Ectodermal cell (in vitro differentiated cells): ENCODE data around the gene SMAD3.

Experiments
- H3K27ac ChIP-seq: 2 replicates; pipeline ENCODE4 v1.7.0; 2013; ENCODE audit warnings: mild to moderate bottlenecking, low read depth, low read length; ENCODE audit not compliant: insufficient read depth, poor library complexity, severe bottlenecking
- H3K27me3 ChIP-seq: 2 replicates; pipeline ENCODE4 v1.7.0; 2013; ENCODE audit warnings: mild to moderate bottlenecking, low read length; ENCODE audit not compliant: insufficient read depth, control insufficient read depth, poor library complexity, severe bottlenecking
- H3K36me3 ChIP-seq: one replicate; pipeline ENCODE4 v1.7.0; 2013; ENCODE audit warnings: low read length; ENCODE audit not compliant: control insufficient read depth, insufficient read depth
- H3K4me1 ChIP-seq: one replicate; pipeline ENCODE4 v1.7.0; 2013; ENCODE audit warnings: low read length; ENCODE audit not compliant: control insufficient read depth, insufficient read depth
- H3K4me3 ChIP-seq: 2 replicates; pipeline ENCODE4 v1.7.0; 2013; ENCODE audit warnings: low read depth, low read length, control low read depth; ENCODE audit not compliant: insufficient read depth
- H3K9me3 ChIP-seq: 2 replicates; pipeline ENCODE4 v1.7.0; 2013; ENCODE audit warnings: mild to moderate bottlenecking, low read length, moderate library complexity; ENCODE audit not compliant: control insufficient read depth
- WGBS, 2 experiments: methylation state at CpG; one replicate each; pipeline ENCODE4 v1.1.7; 2013; ENCODE audit warnings: missing lambda C conversion rate in 2 of 2; 5-methylcytosine and 5-hydroxymethylcytosine counted together

Gene SMAD3

GRCh38 chr15:67212684-67213367, 147.4 kb downstream of the SMAD3 start:
- no peaks in the 10 kb centered on the region for H3K4me1 ChIP-seq
- H3K36me3 ChIP-seq = no peaks in the 10 kb centered on the region
- H3K9me3 ChIP-seq = no peaks in the 10 kb centered on the region
- WGBS, 2 experiments = 97 to 98% methylated on average over 3 to 4 of the region's 4 CpGs
- no peak overlapping the region for H3K27ac ChIP-seq
- no peak overlapping the region for H3K4me3 ChIP-seq
- H3K27me3 ChIP-seq = no peaks in the 10 kb centered on the region

- Histone ChIP-seq H3K36me3 (no peaks in the 10 kb centered on the region), H3K27ac (no peak overlapping the region), H3K27me3 (no peaks in the 10 kb centered on the region), H3K4me1 (no peaks in the 10 kb centered on the region), H3K9me3 (no peaks in the 10 kb centered on the region), H3K4me3 (no peak overlapping the region)
- WGBS, 2 experiments = 96 to 98% methylated on average over 4 to 5 of the region's 6 CpGs
Observed at GRCh38 chr15:67215102-67215501, 149.7 kb downstream of the SMAD3 start.

GRCh38 chr15:67216859-67217258, 151.5 kb downstream of the SMAD3 start:
- H3K27me3 ChIP-seq = no peaks in the 10 kb centered on the region
- H3K4me1 ChIP-seq = no peaks in the 10 kb centered on the region
- no peak overlapping the region for H3K4me3 ChIP-seq
- H3K27ac ChIP-seq = no peak overlapping the region
- H3K9me3 ChIP-seq = no peaks in the 10 kb centered on the region
- H3K36me3 ChIP-seq = no peaks in the 10 kb centered on the region

GRCh38 chr15:67218428-67218827, 153.0 kb downstream of the SMAD3 start:
- Histone ChIP-seq H3K9me3 (no peaks in the 10 kb centered on the region), H3K27ac (no peak overlapping the region), H3K4me1 (no peaks in the 10 kb centered on the region), H3K27me3 (no peaks in the 10 kb centered on the region), H3K4me3 (no peak overlapping the region), H3K36me3 (no peaks in the 10 kb centered on the region)

- Histone ChIP-seq H3K4me1 (no peaks in the 10 kb centered on the region), H3K4me3 (no peak overlapping the region), H3K27ac (no peak overlapping the region), H3K36me3 (no peaks in the 10 kb centered on the region), H3K9me3 (no peaks in the 10 kb centered on the region), H3K27me3 (no peaks in the 10 kb centered on the region)
- 95 to 96% methylated on average over 2 of the region's 2 CpGs for WGBS, 2 experiments
Observed at GRCh38 chr15:67219288-67219687, 153.9 kb downstream of the SMAD3 start.

- Histone ChIP-seq H3K27ac (no peak overlapping the region), H3K4me1 (no peaks in the 10 kb centered on the region), H3K27me3 (no peaks in the 10 kb centered on the region), H3K36me3 (no peaks in the 10 kb centered on the region), H3K9me3 (no peaks in the 10 kb centered on the region), H3K4me3 (no peak overlapping the region)
- WGBS, 2 experiments = 91 to 92% methylated on average over 3 of the region's 3 CpGs
Observed at GRCh38 chr15:67224889-67225288, 159.5 kb downstream of the SMAD3 start.

GRCh38 chr15:67225336-67225735, 159.9 kb downstream of the SMAD3 start:
- no peak overlapping the region for H3K27ac ChIP-seq

GRCh38 chr15:67227431-67227830, 162.0 kb downstream of the SMAD3 start:
- H3K27ac ChIP-seq = no peak overlapping the region
- no peaks in the 10 kb centered on the region for H3K4me1 ChIP-seq
- no peaks in the 10 kb centered on the region for H3K9me3 ChIP-seq
- 90 to 96% methylated on average over 1 of the region's 1 CpG for WGBS, 2 experiments
- H3K27me3 ChIP-seq = no peaks in the 10 kb centered on the region
- H3K4me3 ChIP-seq = no peak overlapping the region
- peaks cover 12% of the 10 kb centered on the region for H3K36me3 ChIP-seq

More at GRCh38 chr15:67225336-67225735, 159.9 kb downstream of the SMAD3 start:
- Histone ChIP-seq H3K9me3 (no peaks in the 10 kb centered on the region), H3K4me1 (no peaks in the 10 kb centered on the region), H3K36me3 (peaks cover 4% of the 10 kb centered on the region), H3K27me3 (no peaks in the 10 kb centered on the region), H3K4me3 (no peak overlapping the region)
- no CpG with 5 or more reads among the region's 2 CpGs for WGBS, 2 experiments

- Histone ChIP-seq H3K27ac (no peak overlapping the region), H3K36me3 (peaks cover 12% of the 10 kb centered on the region), H3K4me1 (no peaks in the 10 kb centered on the region), H3K9me3 (no peaks in the 10 kb centered on the region), H3K27me3 (no peaks in the 10 kb centered on the region), H3K4me3 (no peak overlapping the region)
- WGBS, 2 experiments = 89 to 100% methylated on average over 1 of the region's 1 CpG
Observed at GRCh38 chr15:67227846-67228245, 162.4 kb downstream of the SMAD3 start.

- Histone ChIP-seq H3K36me3 (peaks cover 12% of the 10 kb centered on the region), H3K9me3 (no peaks in the 10 kb centered on the region), H3K27ac (no peak overlapping the region), H3K4me1 (no peaks in the 10 kb centered on the region), H3K27me3 (no peaks in the 10 kb centered on the region), H3K4me3 (no peak overlapping the region)
- 88 to 100% methylated on average over 1 of the region's 1 CpG for WGBS, 2 experiments
Observed at GRCh38 chr15:67228286-67228685, 162.9 kb downstream of the SMAD3 start.

- 92 to 95% methylated on average over 2 of the region's 2 CpGs for WGBS, 2 experiments
Observed at GRCh38 chr15:67230504-67230903, 165.1 kb downstream of the SMAD3 start.

More at GRCh38 chr15:67230504-67230903, 165.1 kb downstream of the SMAD3 start:
- Histone ChIP-seq H3K4me3 (no peak overlapping the region), H3K4me1 (no peaks in the 10 kb centered on the region), H3K27ac (no peak overlapping the region), H3K36me3 (peaks cover 12% of the 10 kb centered on the region), H3K9me3 (no peaks in the 10 kb centered on the region), H3K27me3 (no peaks in the 10 kb centered on the region)
